K562 (cell line): ENCODE data around the gene COL5A1. TPM values are rescaled to one million over a fixed set of nuclear protein-coding genes. Genes with fewer than 3 reads are reported as not detected.
"Not testable (repeated sequence)": the region's sequence is repeated elsewhere in the genome, so short reads cannot be mapped to it uniquely, and the experiment has no call there.

Source experiments
- ATAC-seq: fragments of 200-7000 bp; cut with Tn5 transposase; 3 replicates; pipeline ENCODE4 v1.9.1; 2020; ENCODE audit warnings: moderate library complexity
- BruUV-seq: library from RNA; stranded (reverse); fragments of 400-500 nt; replicated peaks from 2 replicates; lab custom pipeline; 2021; lab: Mats Ljungman, UMichigan
- CTCF ChIA-PET: fragments of 300-600 bp; formaldehyde crosslinking; extraction: SDS; loops from one replicate; lab custom pipeline; 2021; ENCODE audit warnings: low intra/inter-chr PET ratio; lab: Yijun Ruan, JAX
- POLR2A ChIA-PET: fragments of 300-600, 350-650 bp; sonication (Branson Sonifier 250); formaldehyde crosslinking; extraction: SDS; loops from one replicate; lab custom pipeline; 2021; ENCODE audit warnings: antibody characterized with exemption, inconsistent platforms; lab: Yijun Ruan, JAX
- DNase-seq, 4 experiments: peaks; one replicate each; pipeline versions ENCODE4 v3.0.0 to v3.0.0-alpha.2; 2011 to 2018; ENCODE audit warnings: low spot score in 3 of 4, mixed read lengths in 3 of 4; ENCODE audit errors: extremely low read depth in 1 of 4
- FAIRE-seq: peaks from 2 replicates; lab custom pipeline; 2011; peaks lifted over from hg19 to GRCh38; lab: Jason Lieb, UNC
- H2AFZ ChIP-seq: 2 replicates; pipeline ENCODE4 v1.6.0; 2011; ENCODE audit warnings: low read depth, low read length, control low read depth, inconsistent platforms
- H3K27ac ChIP-seq: fragments of 200-600 bp; 3 replicates; pipeline ENCODE4 v1.8.0; 2011; ENCODE audit warnings: low read depth, mild to moderate bottlenecking, control low read depth, inconsistent platforms, low read length, moderate library complexity, mixed read lengths; ENCODE audit errors: extremely low read depth
- H3K27me3 ChIP-seq, 2 experiments: fragments of 300-600 bp in 1 of 2; 2 replicates in 1 of 2; 3 replicates in 1 of 2; pipeline versions ENCODE4 v1.6.0 to v1.8.0; 2011; ENCODE audit warnings: inconsistent platforms in 2 of 2, low read length in 2 of 2, mild to moderate bottlenecking in 1 of 2, mixed read lengths in 1 of 2, moderate library complexity in 1 of 2; ENCODE audit not compliant: control insufficient read depth in 2 of 2, insufficient read depth in 2 of 2
- H3K36me3 ChIP-seq: fragments of 300-600 bp; 3 replicates; pipeline ENCODE4 v1.8.0; 2011; ENCODE audit warnings: mild to moderate bottlenecking, low read length, inconsistent platforms; ENCODE audit not compliant: control insufficient read depth, insufficient read depth
- H3K4me1 ChIP-seq, 2 experiments: fragments of 200-600 bp in 1 of 2; replicated peaks in 1 of 2; 2 replicates in 1 of 2; 3 replicates in 1 of 2; pipeline versions ENCODE4 v1.5.1 to v1.8.0; 2011; ENCODE audit warnings: inconsistent platforms in 2 of 2, low read length in 2 of 2, mild to moderate bottlenecking in 1 of 2, mixed read lengths in 1 of 2, moderate library complexity in 1 of 2; ENCODE audit not compliant: control insufficient read depth in 2 of 2, insufficient read depth in 2 of 2
- H3K4me2 ChIP-seq: 2 replicates; pipeline ENCODE4 v1.6.1; 2011; ENCODE audit warnings: low read length, control low read depth, inconsistent platforms, mixed read lengths; ENCODE audit not compliant: insufficient read depth
- H3K4me3 ChIP-seq: fragments of 200-600 bp; sonication (generic), shearing (Covaris generic); 2 replicates; pipeline ENCODE4 v1.5.1; 2016; ENCODE audit warnings: control low read depth, inconsistent platforms
- H3K79me2 ChIP-seq: fragments of 200-600 bp; 3 replicates; pipeline ENCODE4 v1.8.0; 2011; ENCODE audit warnings: low read length, inconsistent platforms; ENCODE audit not compliant: control insufficient read depth, insufficient read depth
- H3K9ac ChIP-seq, 2 experiments: 2 replicates each; pipeline versions ENCODE4 v1.6.0 to v1.6.1; 2011; ENCODE audit warnings: low read depth in 2 of 2, low read length in 2 of 2, control low read depth in 1 of 2, inconsistent platforms in 1 of 2, mild to moderate bottlenecking in 1 of 2, mixed read lengths in 1 of 2; ENCODE audit not compliant: insufficient read depth in 1 of 2
- H3K9me1 ChIP-seq: one replicate; pipeline ENCODE4 v1.6.0; 2011; ENCODE audit warnings: inconsistent platforms, mild to moderate bottlenecking, low read length, moderate library complexity; ENCODE audit not compliant: control insufficient read depth, insufficient read depth
- H3K9me3 ChIP-seq: replicated peaks from 2 replicates; pipeline ENCODE4 v1.5.1; 2011; ENCODE audit warnings: low read depth, low read length, inconsistent platforms; ENCODE audit not compliant: control insufficient read depth, insufficient read depth
- H4K20me1 ChIP-seq: replicated peaks from 2 replicates; pipeline ENCODE4 v1.6.1; 2011; ENCODE audit warnings: low read length, inconsistent platforms, mixed read lengths; ENCODE audit not compliant: control insufficient read depth, insufficient read depth
- FOXK1 ChIP-seq: sonication (generic); formaldehyde crosslinking; IDR thresholded peaks from 2 replicates; pipeline ENCODE4 v1.8.0; 2022; ENCODE audit warnings: missing genetic modification reagents, mild to moderate bottlenecking, borderline replicate concordance
- JUN ChIP-seq, 2 experiments: sonication (generic) in 1 of 2; formaldehyde crosslinking in 1 of 2; IDR thresholded peaks; 2 replicates each; pipeline versions ENCODE4 v1.6.1 to v1.8.0; 2012 to 2022; ENCODE audit warnings: borderline replicate concordance in 2 of 2, mild to moderate bottlenecking in 2 of 2, improper control_type of control experiment in 1 of 2, low read depth in 1 of 2, low read length in 1 of 2, missing genetic modification reagents in 1 of 2
- JUND ChIP-seq, 2 experiments: IDR thresholded peaks; 2 replicates in 1 of 2; 3 replicates in 1 of 2; pipeline ENCODE4 v1.6.1; 2011; ENCODE audit warnings: borderline replicate concordance in 2 of 2, low read depth in 2 of 2, low read length in 2 of 2, improper control_type of control experiment in 1 of 2, missing biosample characterization in 1 of 2, missing genetic modification characterization in 1 of 2, missing genetic modification reagents in 1 of 2
- RBM15 ChIP-seq: fragments of 200-400 bp; formaldehyde crosslinking; IDR thresholded peaks from 2 replicates; pipeline ENCODE4 v1.6.1; 2018; ENCODE audit warnings: mild to moderate bottlenecking, low read length, moderate library complexity; ENCODE audit not compliant: insufficient read depth
- SIX5 ChIP-seq, 2 experiments: IDR thresholded peaks; 2 replicates each; pipeline ENCODE4 v1.6.1; 2011; ENCODE audit warnings: low read length in 2 of 2, borderline replicate concordance in 1 of 2, low read depth in 1 of 2, mild to moderate bottlenecking in 1 of 2, moderate library complexity in 1 of 2; ENCODE audit not compliant: insufficient read depth in 1 of 2
- ZBTB7A ChIP-seq: IDR thresholded peaks from 2 replicates; pipeline ENCODE4 v1.6.1; 2011; ENCODE audit warnings: low read depth, mild to moderate bottlenecking, low read length, moderate library complexity, borderline replicate concordance; ENCODE audit not compliant: control insufficient read depth
- ZNF12 ChIP-seq: sonication (generic); formaldehyde crosslinking; IDR thresholded peaks from 2 replicates; pipeline ENCODE4 v1.4.0; 2020; ENCODE audit warnings: mild to moderate bottlenecking, missing genetic modification reagents
- ZNF316 ChIP-seq: fragments of 450-650 bp; IDR thresholded peaks from 2 replicates; pipeline ENCODE4 v1.6.1; 2016
- in situ Hi-C: fragments of 300-500 bp; cut with MboI; formaldehyde crosslinking; loops from 4 replicates; pipeline ENCODE4 v1.15.0; 2018; ENCODE audit warnings: inconsistent platforms, mixed read lengths
- intact Hi-C: fragments of 100-400 bp; cut with micrococcal nuclease; formaldehyde crosslinking; loops from 2 replicates; pipeline ENCODE4 v1.14.2; 2022
- polyA plus RNA-seq, 8 experiments: library from polyadenylated mRNA; depleted of rRNA in 4 of 8; stranded (reverse) in 5 of 8; unstranded in 3 of 8; fragments of >200 nt; fragmentation: Nextera tagmentation in 2 of 8; fragmentation: Illumina TruSeq in 1 of 8; extraction: Ambion mirVana in 2 of 8; extraction: Trizol in 1 of 8; gene quantifications; 2 replicates each; pipeline versions ENCODE4 v1.2.1 to v1.2.3, GENCODE V29; 2011 to 2014; ENCODE audit warnings: inconsistent platforms in 1 of 8, missing spikeins in 1 of 8
- total RNA-seq, 7 experiments: library from RNA; depleted of rRNA in 6 of 7; stranded (reverse); fragments of >200 nt in 6 of 7; fragmentation: Illumina TruSeq in 2 of 7; extraction: Trizol in 2 of 7; gene quantifications; 2 replicates each; pipeline versions ENCODE4 v1.2.1 to v1.2.3, GENCODE V29; 2011 to 2021; ENCODE audit warnings: low replicate concordance in 1 of 7
- TF ChIP-seq, protein P1 (sequence below): fragments of 450-650 bp; IDR thresholded peaks from 2 replicates; pipeline ENCODE4 v1.6.1; 2017; ENCODE audit warnings: antibody characterized with exemption

Gene COL5A1
- total and polyA plus RNA-seq, 9 of the 15 experiments (the other 6 are each of a cell fraction or from before 2014, with no cell fraction given): under 0.01 to 0.13 (median 0.04) TPM; not detected in 6

DNA sequence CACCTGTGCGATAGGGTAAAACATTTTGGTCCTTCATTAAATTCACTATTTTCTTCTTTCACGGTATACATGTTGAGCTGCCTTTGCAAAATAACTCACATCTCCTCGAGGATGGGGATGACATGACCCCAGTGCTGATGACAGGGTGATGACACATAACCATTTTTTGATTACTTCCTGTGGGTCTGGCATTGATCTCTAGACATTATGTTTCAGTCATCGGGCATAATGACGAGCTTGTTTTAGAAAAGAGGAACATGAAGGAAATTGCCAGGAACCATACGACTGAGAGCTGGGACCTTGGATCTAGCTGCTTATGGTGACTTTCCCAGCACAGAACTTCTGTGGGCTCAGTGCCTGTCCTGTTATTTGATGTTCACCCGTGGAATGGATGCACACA is 25.2 kb downstream of the COL5A1 start (continued):
- TF ChIP-seq, protein P1, sequence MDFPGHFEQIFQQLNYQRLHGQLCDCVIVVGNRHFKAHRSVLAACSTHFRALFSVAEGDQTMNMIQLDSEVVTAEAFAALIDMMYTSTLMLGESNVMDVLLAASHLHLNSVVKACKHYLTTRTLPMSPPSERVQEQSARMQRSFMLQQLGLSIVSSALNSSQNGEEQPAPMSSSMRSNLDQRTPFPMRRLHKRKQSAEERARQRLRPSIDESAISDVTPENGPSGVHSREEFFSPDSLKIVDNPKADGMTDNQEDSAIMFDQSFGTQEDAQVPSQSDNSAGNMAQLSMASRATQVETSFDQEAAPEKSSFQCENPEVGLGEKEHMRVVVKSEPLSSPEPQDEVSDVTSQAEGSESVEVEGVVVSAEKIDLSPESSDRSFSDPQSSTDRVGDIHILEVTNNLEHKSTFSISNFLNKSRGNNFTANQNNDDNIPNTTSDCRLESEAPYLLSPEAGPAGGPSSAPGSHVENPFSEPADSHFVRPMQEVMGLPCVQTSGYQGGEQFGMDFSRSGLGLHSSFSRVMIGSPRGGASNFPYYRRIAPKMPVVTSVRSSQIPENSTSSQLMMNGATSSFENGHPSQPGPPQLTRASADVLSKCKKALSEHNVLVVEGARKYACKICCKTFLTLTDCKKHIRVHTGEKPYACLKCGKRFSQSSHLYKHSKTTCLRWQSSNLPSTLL: no peak
- TF ChIP-seq FOXK1 (no peak), JUND (IDR thresholded peaks at IDR 0.05; ENCODE audit: borderline replicate concordance, low read depth, low read length) (no peak), JUND (tag; IDR thresholded peaks at IDR 0.05; ENCODE audit: borderline replicate concordance, low read depth, low read length) (no peak), ZNF316 (no peak), ZBTB7A (no peak), JUN (IDR thresholded peaks at IDR 0.05; ENCODE audit: borderline replicate concordance, low read depth, low read length) (no peak), JUN (CRISPR knock-in tag; IDR thresholded peaks at IDR 0.05; ENCODE audit: borderline replicate concordance) (no peak), SIX5 (IDR thresholded peaks at IDR 0.05; ENCODE audit: borderline replicate concordance in 1 of 2, insufficient read depth in 1 of 2, low read depth in 1 of 2, low read length in 2 of 2) (no peak), RBM15 (no peak), ZNF12 (CRISPR knock-in tag) (no peak)

- H3K79me2 ChIP-seq, H3K4me1 ChIP-seq, H2AFZ ChIP-seq, POLR2A ChIA-PET, H3K4me3 ChIP-seq, FAIRE-seq, H3K36me3 ChIP-seq, H3K4me2 ChIP-seq, in situ Hi-C loops, CTCF ChIA-PET, ATAC-seq, H3K27ac ChIP-seq, H3K9me3 ChIP-seq, H3K9me1 ChIP-seq, H4K20me1 ChIP-seq, H3K27me3 ChIP-seq, intact Hi-C loops, DNase-seq, BruUV-seq, H3K9ac ChIP-seq: not testable (repeated sequence)
Observed at GRCh38 chr9:134668977-134669376, 27.4 kb downstream of the COL5A1 start.
